H1 (cell line): ENCODE measurements around the gene CMBL. TPM values are rescaled to one million over a fixed set of nuclear protein-coding genes. Genes with fewer than 3 reads are reported as not detected.

Experiments used
- CTCF ChIA-PET: fragments of 300-600 bp; sonication (Branson Sonifier 250); formaldehyde crosslinking; loops from one replicate; lab custom pipeline; 2021; ENCODE audit not compliant: partially characterized antibody; lab: Charles Lee
- POLR2A ChIA-PET: fragments of 300-600 bp; sonication (Branson Sonifier 250); formaldehyde crosslinking; loops from one replicate; lab custom pipeline; 2021; ENCODE audit warnings: inconsistent platforms; ENCODE audit not compliant: partially characterized antibody; lab: Charles Lee
- DNase-seq, 2 experiments: peaks; one replicate each; pipeline versions ENCODE4 v3.0.0 to v3.0.0-alpha.2; 2010 to 2022; ENCODE audit warnings: low spot score in 2 of 2, low read depth in 1 of 2, mixed read lengths in 1 of 2
- FAIRE-seq: peaks from 2 replicates; lab custom pipeline; 2011; peaks lifted over from hg19 to GRCh38; lab: Jason Lieb, UNC
- H2AFZ ChIP-seq: 2 replicates; pipeline ENCODE4 v1.8.1; 2012; ENCODE audit warnings: low read length, inconsistent platforms
- H2AK5ac ChIP-seq: 2 replicates; pipeline ENCODE4 v1.6.1; 2013; ENCODE audit warnings: low read depth, low read length
- H2BK120ac ChIP-seq: replicated peaks from 2 replicates; pipeline ENCODE3; 2013; ENCODE audit warnings: low read depth, low read length, inconsistent platforms
- H2BK12ac ChIP-seq: 2 replicates; pipeline ENCODE4 v1.6.1; 2013; ENCODE audit warnings: low read depth, low read length
- H2BK15ac ChIP-seq: 2 replicates; pipeline ENCODE4 v1.6.1; 2013; ENCODE audit warnings: low read length
- H2BK20ac ChIP-seq: 2 replicates; pipeline ENCODE4 v1.6.1; 2013; ENCODE audit warnings: low read length
- H2BK5ac ChIP-seq: 2 replicates; pipeline ENCODE4 v1.6.1; 2013; ENCODE audit warnings: low read depth, low read length
- H3K14ac ChIP-seq: 2 replicates; pipeline ENCODE4 v1.6.1; 2013; ENCODE audit warnings: inconsistent platforms; ENCODE audit not compliant: insufficient read length
- H3K18ac ChIP-seq: 2 replicates; pipeline ENCODE4 v1.6.1; 2013; ENCODE audit warnings: low read length; ENCODE audit errors: extremely low read depth
- H3K23ac ChIP-seq: 2 replicates; pipeline ENCODE4 v1.6.1; 2013; ENCODE audit warnings: inconsistent platforms; ENCODE audit not compliant: insufficient read length
- H3K23me2 ChIP-seq: 2 replicates; pipeline ENCODE4 v1.6.1; 2013; ENCODE audit warnings: low read depth, low read length
- H3K27ac ChIP-seq: 2 replicates; pipeline ENCODE4 v1.6.1; 2011; ENCODE audit warnings: low read depth, low read length, inconsistent platforms
- H3K27me3 ChIP-seq, 4 experiments: replicated peaks in 1 of 4; 1 replicate in 1 of 4; 2 replicates in 3 of 4; pipeline versions ENCODE4 v1.6.1 to v1.8.1; 2011 to 2013; ENCODE audit warnings: low read length in 3 of 4, mild to moderate bottlenecking in 3 of 4, inconsistent platforms in 2 of 4, mixed read lengths in 2 of 4, moderate library complexity in 1 of 4; ENCODE audit not compliant: control insufficient read depth in 3 of 4, insufficient read depth in 3 of 4; ENCODE audit errors: extremely low read depth in 1 of 4
- H3K36me3 ChIP-seq, 4 experiments: 2 replicates each; pipeline versions ENCODE4 v1.6.1 to v1.8.1; 2011 to 2013; ENCODE audit warnings: mild to moderate bottlenecking in 4 of 4, low read length in 3 of 4, moderate library complexity in 2 of 4, control low read depth in 1 of 4, inconsistent platforms in 1 of 4; ENCODE audit not compliant: insufficient read depth in 4 of 4, control insufficient read depth in 2 of 4
- H3K4ac ChIP-seq: replicated peaks from 2 replicates; pipeline ENCODE3; 2013; ENCODE audit warnings: low read length, low read depth, mixed read lengths, inconsistent platforms; ENCODE audit not compliant: insufficient read length
- H3K4me1 ChIP-seq, 4 experiments: replicated peaks in 1 of 4; 1 replicate in 1 of 4; 2 replicates in 3 of 4; pipeline versions ENCODE4 v1.6.1 to v1.8.1; 2011 to 2013; ENCODE audit warnings: low read length in 3 of 4, inconsistent platforms in 2 of 4, mixed read lengths in 1 of 4; ENCODE audit not compliant: insufficient read depth in 4 of 4, control insufficient read depth in 3 of 4
- H3K4me2 ChIP-seq, 2 experiments: 2 replicates each; pipeline versions ENCODE4 v1.6.1 to v1.8.1; 2011 to 2013; ENCODE audit warnings: low read depth in 2 of 2, low read length in 2 of 2, control low read depth in 1 of 2, inconsistent platforms in 1 of 2, mild to moderate bottlenecking in 1 of 2; ENCODE audit not compliant: insufficient read depth in 1 of 2
- H3K4me3 ChIP-seq, 4 experiments: fragments of 200-600, 300-600 bp in 1 of 4; sonication (generic), shearing (Covaris generic), sonication (Bioruptor Twin) in 1 of 4; 2 replicates each; pipeline versions ENCODE4 v1.5.1 to v1.8.1; 2011 to 2016; ENCODE audit warnings: low read length in 4 of 4, low read depth in 3 of 4, control low read depth in 2 of 4, inconsistent platforms in 2 of 4, mild to moderate bottlenecking in 2 of 4, mixed read lengths in 1 of 4, moderate library complexity in 1 of 4; ENCODE audit not compliant: insufficient read depth in 2 of 4; ENCODE audit errors: extremely low read depth in 1 of 4
- H3K56ac ChIP-seq: replicated peaks from 2 replicates; pipeline ENCODE3; 2013; ENCODE audit warnings: low read depth, mild to moderate bottlenecking, mixed read lengths, low read length, inconsistent platforms; ENCODE audit not compliant: insufficient read length
- H3K79me1 ChIP-seq: 2 replicates; pipeline ENCODE4 v1.6.1; 2013; ENCODE audit warnings: low read depth, low read length, control low read depth
- H3K79me2 ChIP-seq, 2 experiments: 2 replicates each; pipeline versions ENCODE4 v1.6.1 to v1.8.1; 2012 to 2013; ENCODE audit warnings: low read length in 2 of 2, mild to moderate bottlenecking in 2 of 2, inconsistent platforms in 1 of 2; ENCODE audit not compliant: insufficient read depth in 2 of 2, control insufficient read depth in 1 of 2
- H3K9ac ChIP-seq, 4 experiments: replicated peaks in 1 of 4; 1 replicate in 1 of 4; 2 replicates in 3 of 4; pipeline versions ENCODE4 v1.6.1 to v1.8.1; 2011 to 2013; ENCODE audit warnings: low read depth in 3 of 4, low read length in 3 of 4, control low read depth in 2 of 4, mild to moderate bottlenecking in 2 of 4, moderate library complexity in 2 of 4, inconsistent platforms in 1 of 4; ENCODE audit errors: extremely low read depth in 1 of 4
- H3K9me3 ChIP-seq, 2 experiments: 2 replicates each; pipeline versions ENCODE4 v1.6.1 to v1.8.1; 2012 to 2013; ENCODE audit warnings: mild to moderate bottlenecking in 2 of 2, moderate library complexity in 2 of 2, control low read depth in 1 of 2, inconsistent platforms in 1 of 2, low read depth in 1 of 2, low read length in 1 of 2, mixed read lengths in 1 of 2; ENCODE audit not compliant: insufficient read depth in 2 of 2
- H4K20me1 ChIP-seq, 2 experiments: replicated peaks in 1 of 2; 2 replicates each; pipeline versions ENCODE3 to v1.8.1; 2011 to 2013; ENCODE audit warnings: inconsistent platforms in 2 of 2, low read length in 2 of 2, mild to moderate bottlenecking in 1 of 2; ENCODE audit not compliant: insufficient read depth in 2 of 2, control insufficient read depth in 1 of 2
- H4K5ac ChIP-seq: 2 replicates; pipeline ENCODE4 v1.6.1; 2013; ENCODE audit warnings: low read length, low read depth, mixed read lengths, inconsistent platforms; ENCODE audit not compliant: insufficient read length
- H4K8ac ChIP-seq: 2 replicates; pipeline ENCODE4 v1.8.0; 2013; ENCODE audit warnings: mild to moderate bottlenecking, moderate library complexity, low read length, inconsistent platforms; ENCODE audit not compliant: insufficient read depth; ENCODE audit errors: extremely low read depth
- H4K91ac ChIP-seq: replicated peaks from 2 replicates; pipeline ENCODE3; 2013; ENCODE audit warnings: low read length, mixed read lengths, inconsistent platforms; ENCODE audit not compliant: insufficient read length
- CBX8 ChIP-seq: fragments of 300-800, 300-1000 bp; sonication (generic); IDR thresholded peaks from 2 replicates; pipeline ENCODE4 v1.7.1; 2016; ENCODE audit warnings: low read depth, low read length, borderline replicate concordance
- CEBPB ChIP-seq: IDR thresholded peaks from 2 replicates; pipeline ENCODE4 v1.6.1; 2012; ENCODE audit warnings: low read depth, low read length
- WGBS, 2 experiments: shearing (Covaris generic) in 1 of 2; methylation state at CpG; one replicate each; pipeline versions ENCODE4 v1.1.6 to v1.1.7; 2013 to 2015; ENCODE audit warnings: low lambda C conversion rate in 2 of 2, mixed read lengths in 2 of 2, inconsistent platforms in 1 of 2, low coverage in 1 of 2, missing lambda C conversion rate in 1 of 2; ENCODE audit not compliant: insufficient replicate concordance in 2 of 2, insufficient coverage in 1 of 2, insufficient read length in 1 of 2; ENCODE audit errors: extremely low coverage in 1 of 2, missing lambda C conversion rate in 1 of 2; 5-methylcytosine and 5-hydroxymethylcytosine counted together
- polyA plus RNA-seq, 7 experiments: library from polyadenylated mRNA; depleted of rRNA in 3 of 7; stranded (reverse) in 5 of 7; unstranded in 2 of 7; fragments of >200 nt in 5 of 7; fragments of 200-250 nt in 2 of 7; gene quantifications; 1 replicate in 5 of 7; 2 replicates in 1 of 7; 4 replicates in 1 of 7; pipeline versions ENCODE4 v1.2.1 to v1.2.3, GENCODE V29; 2011 to 2013; ENCODE audit warnings: missing spikeins in 2 of 7, mixed read lengths in 2 of 7
- total RNA-seq: library from RNA; stranded (reverse); fragmentation: NEBNext Ultra II Directional; extraction: Animal tissue kit (Norgen Biotek cat#: 25700); gene quantifications from 2 replicates; pipeline ENCODE4 v1.2.1, GENCODE V29; 2021
- TF ChIP-seq, protein P1 (sequence below): IDR thresholded peaks from 2 replicates; pipeline ENCODE4 v1.6.1; 2012; ENCODE audit warnings: inconsistent platforms

Gene CMBL
- total and polyA plus RNA-seq, 2 of the 8 experiments (the other 6 are each of a cell fraction or from before 2014, with no cell fraction given): 27.9 to 32.1 TPM

DNA sequence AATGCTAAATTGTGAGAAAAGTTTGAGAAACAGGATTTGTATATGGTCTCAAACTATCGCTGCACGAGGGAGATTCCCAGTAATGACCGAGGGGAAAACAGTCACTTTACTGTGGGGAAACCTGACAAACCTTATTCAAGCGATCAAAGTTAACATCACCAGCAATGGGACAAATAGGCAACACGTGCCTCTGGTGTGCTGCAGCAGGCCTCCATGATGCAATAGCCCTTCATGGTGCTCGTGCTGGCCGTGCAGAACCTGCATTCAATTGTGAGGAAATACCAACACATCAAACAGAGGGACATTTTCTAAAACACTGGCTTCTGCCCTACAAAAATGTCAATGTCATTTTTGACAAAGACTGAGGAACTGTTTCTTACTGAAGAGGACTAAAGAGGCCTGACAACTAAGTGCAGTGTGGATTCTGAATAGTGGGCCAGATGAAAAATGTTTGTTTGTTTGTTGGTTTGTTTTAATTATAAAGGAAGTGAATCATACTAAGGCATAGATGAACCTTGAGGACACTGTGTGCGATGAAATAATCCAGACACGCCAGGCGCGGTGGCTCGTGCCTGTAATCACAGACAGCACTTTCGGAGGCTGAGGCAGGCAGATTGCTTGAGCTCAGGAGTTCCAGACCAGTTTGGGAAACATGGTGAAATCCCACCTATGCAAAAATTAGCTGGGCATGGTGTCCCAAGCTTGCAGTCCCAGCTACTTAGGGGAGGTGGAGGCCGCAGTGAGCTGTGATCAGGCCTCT lies 28.2 kb upstream of the CMBL start:
- Histone ChIP-seq H3K4me1 (peaks cover 0 to 14% (median 6%) of the 10 kb centered on the region in 4 experiments; a peak in 5 of 7 replicates), H3K27ac (no peak overlapping the region), H3K18ac (no peak overlapping the region; the same call in 1 of the 2 replicates), H3K4me2 (no peak overlapping the region), H4K8ac (peak overlapping the region; percentile 30; the same call in 1 of the 2 replicates), H3K4ac (no peak overlapping the region), H2AFZ (no peak overlapping the region), H2BK20ac (no peak overlapping the region), H4K20me1 (no peaks in the 10 kb centered on the region), H3K9ac (no peak overlapping the region), H2BK120ac (no peak overlapping the region), H4K91ac (no peak overlapping the region), H3K79me1 (no peaks in the 10 kb centered on the region), H4K5ac (no peak overlapping the region), H3K27me3 (peaks cover 16 to 39% (median 38%) of the 10 kb centered on the region in 4 experiments), H3K23me2 (peaks cover 5% of the 10 kb centered on the region; the same call in 1 of the 2 replicates), H3K14ac (no peak overlapping the region), H3K23ac (no peak overlapping the region), H2BK15ac (peak overlapping the region; percentile 31; the same call in 1 of the 2 replicates), H2BK12ac (0 out of 2 replicates have a peak overlapping the region, but pooled peaks have one; percentile 87), H2AK5ac (no peak overlapping the region), H3K36me3 (no peaks in the 10 kb centered on the region), H3K9me3 (no peaks in the 10 kb centered on the region), H3K56ac (no peak overlapping the region), H3K4me3 (no peak overlapping the region), H2BK5ac (no peak overlapping the region), H3K79me2 (no peaks in the 10 kb centered on the region)
- POLR2A ChIA-PET: interaction anchor here (1.5 kb wide), 1 partner anchor 24 kb away, joined by 4 read pairs; no protein-coding TSS in a partner anchor
- DNase-seq: peak in 1 of 2 experiments; percentile 28
- FAIRE-seq: no peak
- TF ChIP-seq CBX8 (no peak), CEBPB (0 out of 2 replicates have a peak, but pooled peaks have one; percentile 33)
- TF ChIP-seq, protein P1, sequence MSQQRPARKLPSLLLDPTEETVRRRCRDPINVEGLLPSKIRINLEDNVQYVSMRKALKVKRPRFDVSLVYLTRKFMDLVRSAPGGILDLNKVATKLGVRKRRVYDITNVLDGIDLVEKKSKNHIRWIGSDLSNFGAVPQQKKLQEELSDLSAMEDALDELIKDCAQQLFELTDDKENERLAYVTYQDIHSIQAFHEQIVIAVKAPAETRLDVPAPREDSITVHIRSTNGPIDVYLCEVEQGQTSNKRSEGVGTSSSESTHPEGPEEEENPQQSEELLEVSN: no peak
- 89% methylated on average over 14 of the region's 14 CpGs; no CpG with 5 or more reads in 1 of the 2 experiments for WGBS, 2 experiments
- CTCF ChIA-PET: interaction anchor here (0.6 to 1.2 kb wide), 2 partner anchors 87 to 206 kb away, joined by 3 read pairs; no protein-coding TSS in a partner anchor
